Measurements from ENCODE around the gene GAS2L3. TPM values are rescaled to one million over a fixed set of nuclear protein-coding genes. Genes with fewer than 3 reads are reported as not detected.

The GAS2L3 gene
- polyA plus RNA-seq, 1 donor (not counting 4 experiments of a cell fraction or from before 2014, with no cell fraction given): 3.6 TPM

GRCh38 chr12:100564905-100565467 is 8.5 kb upstream of the GAS2L3 start:
- no peak for DNase-seq (ENCODE audit: low read depth, low spot score)
- no peak for TF ChIP-seq CTCF (optimal IDR thresholded peaks at IDR 0.05 in 1 of 3, IDR thresholded peaks at IDR 0.05 in 1 of 3, conservative IDR thresholded peaks at IDR 0.05 in 1 of 3; ENCODE audit: extremely low read depth in 1 of 3, insufficient read depth in 2 of 3, low read length in 3 of 3)
- TF ChIP-seq EZH2 (IDR thresholded peaks at IDR 0.05; ENCODE audit: low read length): no peak
- Histone ChIP-seq H3K27me3 (ENCODE audit: control insufficient read depth, extremely low read depth, insufficient read depth, low read length) (no peaks in the 10 kb centered on the region), H3K4me1 (ENCODE audit: control insufficient read depth, extremely low read depth, insufficient read depth, low read length) (no peaks in the 10 kb centered on the region), H3K9me1 (ENCODE audit: control insufficient read depth, extremely low read depth, insufficient read depth, low read length) (no peaks in the 10 kb centered on the region), H3K79me2 (ENCODE audit: control insufficient read depth, insufficient read depth, low read length) (no peaks in the 10 kb centered on the region), H3K36me3 (ENCODE audit: control insufficient read depth in 2 of 2, extremely low read depth in 1 of 2, insufficient read depth in 2 of 2, low read length in 2 of 2) (no peaks in the 10 kb centered on the region), H4K20me1 (ENCODE audit: control insufficient read depth, extremely low read depth, insufficient read depth, low read length) (no peaks in the 10 kb centered on the region), H3K4me2 (ENCODE audit: control insufficient read depth, extremely low read depth, insufficient read depth, low read depth, low read length) (no peak overlapping the region), H3K9ac (ENCODE audit: control insufficient read depth, extremely low read depth, insufficient read depth, low read length) (no peak overlapping the region), H3K27ac (ENCODE audit: control insufficient read depth, insufficient read depth, low read length) (no peak overlapping the region), H3K9me3 (ENCODE audit: control insufficient read depth, low read depth, low read length) (no peaks in the 10 kb centered on the region), H3K4me3 (ENCODE audit: control insufficient read depth in 2 of 3, extremely low read depth in 1 of 3, insufficient read depth in 2 of 3, low read depth in 1 of 3, low read length in 3 of 3) (no peak overlapping the region), H2AFZ (ENCODE audit: control insufficient read depth, low read length) (no peak overlapping the region)
- dilution Hi-C loops (cut with MboI; ENCODE audit: extremely low pct_ligation_motif_present, low sequenced_read_pairs): no loop called here
- FAIRE-seq: no peak

- H3K9me1 ChIP-seq (ENCODE audit: control insufficient read depth, extremely low read depth, insufficient read depth, low read length): no peaks in the 10 kb centered on the region
- no peaks in the 10 kb centered on the region for H4K20me1 ChIP-seq (ENCODE audit: control insufficient read depth, extremely low read depth, insufficient read depth, low read length)
- TF ChIP-seq CTCF (optimal IDR thresholded peaks at IDR 0.05 in 1 of 3, IDR thresholded peaks at IDR 0.05 in 1 of 3, conservative IDR thresholded peaks at IDR 0.05 in 1 of 3; ENCODE audit: extremely low read depth in 1 of 3, insufficient read depth in 2 of 3, low read length in 3 of 3): no peak
- no peak for TF ChIP-seq EZH2 (IDR thresholded peaks at IDR 0.05; ENCODE audit: low read length)
- H2AFZ ChIP-seq (ENCODE audit: control insufficient read depth, low read length): no peak overlapping the region
- FAIRE-seq: no peak
- no peak for DNase-seq (ENCODE audit: low read depth, low spot score)
- no peak overlapping the region for H3K4me2 ChIP-seq (ENCODE audit: control insufficient read depth, extremely low read depth, insufficient read depth, low read depth, low read length)
- H3K36me3 ChIP-seq (ENCODE audit: control insufficient read depth in 2 of 2, extremely low read depth in 1 of 2, insufficient read depth in 2 of 2, low read length in 2 of 2): no peaks in the 10 kb centered on the region
- no peaks in the 10 kb centered on the region for H3K9me3 ChIP-seq (ENCODE audit: control insufficient read depth, low read depth, low read length)
- no peak overlapping the region for H3K9ac ChIP-seq (ENCODE audit: control insufficient read depth, extremely low read depth, insufficient read depth, low read length)
- H3K27ac ChIP-seq (ENCODE audit: control insufficient read depth, insufficient read depth, low read length): no peak overlapping the region
- no peaks in the 10 kb centered on the region for H3K79me2 ChIP-seq (ENCODE audit: control insufficient read depth, insufficient read depth, low read length)
- H3K4me3 ChIP-seq (ENCODE audit: control insufficient read depth in 2 of 3, extremely low read depth in 1 of 3, insufficient read depth in 2 of 3, low read depth in 1 of 3, low read length in 3 of 3): no peak overlapping the region
- no peaks in the 10 kb centered on the region for H3K27me3 ChIP-seq (ENCODE audit: control insufficient read depth, extremely low read depth, insufficient read depth, low read length)
- H3K4me1 ChIP-seq (ENCODE audit: control insufficient read depth, extremely low read depth, insufficient read depth, low read length): no peaks in the 10 kb centered on the region
- dilution Hi-C loops (cut with MboI; ENCODE audit: extremely low pct_ligation_motif_present, low sequenced_read_pairs): no loop called here
These were observed 7.4 kb upstream of the GAS2L3 start for GRCh38 chr12:100565987-100566545.
